GM03348 (cell line): ENCODE data around the gene OCA2.

ENCODE experiments used
- DNase-seq: peaks from one replicate; pipeline ENCODE4 v3.0.0; 2012; ENCODE audit warnings: low spot score

The OCA2 gene

DNA sequence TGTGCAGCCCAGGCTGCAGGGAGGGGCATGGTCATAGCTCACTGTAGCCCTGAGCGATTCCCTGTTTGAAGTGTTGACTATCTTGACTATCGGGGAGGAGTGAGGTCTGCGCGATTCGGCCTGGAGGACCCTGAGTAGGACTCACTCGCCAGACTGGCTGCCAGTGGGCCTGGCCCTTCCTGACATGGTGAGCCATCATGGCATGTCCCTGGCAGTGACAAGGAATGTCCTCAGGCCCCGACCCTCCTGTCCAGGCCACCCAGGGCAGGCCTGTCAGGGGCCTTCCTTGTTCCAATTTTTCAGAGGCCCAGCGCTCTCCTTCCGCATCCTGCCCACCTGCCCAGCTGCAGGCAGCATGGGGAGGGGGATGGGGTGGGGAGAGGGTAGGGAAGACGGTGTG, 5.2 kb upstream of the OCA2 start:
- DNase-seq = no peak

DNA sequence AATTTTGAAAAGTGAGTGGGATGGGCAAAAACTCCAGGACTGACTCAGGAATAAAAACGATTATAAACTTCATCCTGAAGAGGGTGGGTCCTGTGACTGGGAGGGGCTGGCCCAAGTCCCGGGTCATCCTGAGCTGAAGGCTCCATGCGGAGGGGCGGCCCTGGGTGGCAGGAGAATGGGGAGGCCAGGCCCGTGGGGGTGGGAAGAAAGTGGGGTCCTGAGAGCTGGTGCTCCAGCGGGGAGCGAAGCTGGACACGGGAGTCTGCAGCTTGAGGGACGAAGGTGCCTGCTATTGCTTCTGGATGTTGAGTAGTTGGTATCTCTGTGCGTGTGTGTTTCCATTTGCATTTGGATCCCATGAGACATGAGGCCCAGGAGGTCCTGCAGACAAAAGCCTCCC, 4.7 kb upstream of the OCA2 start:
- DNase-seq = no peak

DNA sequence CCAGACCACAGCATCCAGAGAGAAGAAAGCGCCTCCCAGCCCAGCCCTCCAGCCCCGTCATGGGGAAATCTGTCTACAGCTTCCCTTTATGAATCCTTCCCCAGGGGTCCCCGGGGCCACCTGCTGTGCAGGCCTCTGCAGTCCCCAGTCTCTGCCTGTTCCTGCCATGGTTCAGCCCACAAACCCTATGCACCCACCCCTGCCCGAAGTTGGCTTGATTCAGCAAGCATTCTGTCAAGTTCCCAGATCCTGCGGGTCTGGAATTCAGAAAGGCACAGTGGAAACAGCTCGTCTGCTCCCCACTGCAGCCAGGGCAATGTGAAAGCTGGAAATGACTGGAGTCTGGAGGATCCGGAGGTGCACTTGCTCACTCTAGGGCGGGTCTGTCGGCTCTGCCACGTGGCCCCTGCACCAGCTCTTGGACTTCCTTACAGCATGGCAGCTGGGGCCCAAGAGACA, 2.9 kb upstream of the OCA2 start:
- DNase-seq = no peak

DNA sequence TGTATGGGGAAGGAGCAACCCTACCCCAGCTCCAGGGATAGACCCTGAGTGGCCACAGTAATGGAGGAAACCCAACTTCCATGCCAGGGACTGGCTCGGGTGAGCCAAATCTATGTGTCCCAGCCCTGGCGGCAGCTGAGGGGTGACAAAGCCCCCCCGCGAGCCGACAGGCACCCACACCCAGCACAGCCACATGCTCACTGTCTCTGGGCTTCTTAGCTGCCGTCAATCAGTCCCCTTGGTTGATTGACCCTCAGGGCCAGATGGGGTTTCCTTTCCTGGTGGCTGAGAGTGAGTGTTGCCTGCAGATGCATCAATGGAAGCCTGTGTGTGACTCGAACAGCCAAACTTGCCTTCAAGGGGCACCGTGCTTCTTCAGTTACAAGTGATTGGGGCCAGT, 2.1 kb upstream of the OCA2 start:
- DNase-seq = no peak

DNA sequence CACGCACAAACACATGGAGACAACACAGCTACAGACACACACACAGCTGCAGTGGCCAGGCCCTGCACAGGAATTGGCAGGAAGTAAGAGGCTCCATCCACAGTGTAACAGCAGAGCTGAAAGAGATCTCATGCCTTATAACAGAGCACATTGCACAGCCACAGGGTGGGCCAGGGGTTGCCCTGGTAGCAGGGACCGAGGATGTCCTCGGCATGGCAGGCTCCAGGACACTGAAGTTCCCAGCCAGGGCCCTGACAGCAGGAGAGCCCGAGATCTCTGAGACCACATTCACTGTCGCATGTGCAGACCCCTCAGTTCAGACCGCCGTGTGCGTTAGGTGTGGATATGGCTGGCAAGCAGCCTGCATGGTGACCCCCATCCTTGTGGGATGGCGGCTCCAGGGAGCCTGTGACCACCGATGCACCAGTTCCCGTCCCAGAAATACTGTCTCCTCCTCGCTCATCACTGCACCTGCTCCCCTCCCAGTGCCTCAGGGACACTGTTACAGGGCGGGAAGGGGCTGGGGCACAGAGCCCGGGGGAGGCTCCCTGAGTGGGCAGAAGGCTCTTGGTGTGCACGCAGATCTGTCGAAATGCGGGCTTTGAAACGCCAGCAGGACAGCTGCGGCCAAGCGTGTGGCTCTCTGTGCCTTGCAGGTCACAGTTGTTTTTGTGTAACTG, 1.5 kb upstream of the OCA2 start:
- no peak for DNase-seq

DNA sequence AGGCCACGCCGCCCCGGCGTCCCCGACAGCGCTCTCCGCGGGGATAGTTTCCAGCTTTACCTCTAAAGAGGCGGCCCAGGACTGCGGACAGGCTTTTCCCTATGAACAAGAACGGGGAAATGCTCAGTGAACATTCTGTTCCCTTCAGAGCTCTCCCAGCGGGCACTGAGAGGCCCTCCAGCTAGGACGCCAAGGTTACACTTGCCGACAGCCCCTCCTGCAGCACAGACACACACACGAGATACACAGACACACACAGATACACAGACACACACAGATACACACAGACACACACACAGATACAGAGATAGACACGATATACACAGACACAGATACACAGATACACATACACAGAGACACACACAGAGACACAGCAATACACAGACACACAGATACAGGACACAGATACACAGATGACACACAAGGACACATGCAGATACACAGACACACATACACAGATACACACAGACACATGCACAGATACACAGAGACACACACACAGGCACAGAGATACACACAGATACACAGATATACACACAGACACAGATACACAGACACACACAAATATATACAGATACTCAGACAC, 533 bp upstream of the OCA2 start:
- DNase-seq = no peak

DNA sequence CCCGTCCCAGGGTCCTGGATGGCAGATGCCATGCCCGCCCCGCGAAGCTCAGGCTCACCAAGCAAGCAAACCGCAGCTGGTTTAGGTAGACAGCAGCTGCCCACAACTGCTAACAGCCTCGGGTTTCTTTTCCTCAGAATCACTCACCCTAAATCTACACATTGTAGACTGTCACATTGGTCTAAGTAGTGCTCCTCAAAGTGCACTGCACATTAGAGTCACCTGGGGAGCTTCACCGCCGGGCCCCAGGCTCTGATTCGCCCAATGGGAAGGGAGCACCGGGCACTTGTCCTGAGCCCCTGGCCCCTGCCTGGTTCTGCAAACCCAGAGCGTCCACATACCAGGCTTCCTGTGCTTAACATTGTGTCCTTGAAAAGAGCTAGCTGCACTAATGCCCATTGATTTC, 752 bp downstream of the OCA2 start:
- no peak for DNase-seq

DNA sequence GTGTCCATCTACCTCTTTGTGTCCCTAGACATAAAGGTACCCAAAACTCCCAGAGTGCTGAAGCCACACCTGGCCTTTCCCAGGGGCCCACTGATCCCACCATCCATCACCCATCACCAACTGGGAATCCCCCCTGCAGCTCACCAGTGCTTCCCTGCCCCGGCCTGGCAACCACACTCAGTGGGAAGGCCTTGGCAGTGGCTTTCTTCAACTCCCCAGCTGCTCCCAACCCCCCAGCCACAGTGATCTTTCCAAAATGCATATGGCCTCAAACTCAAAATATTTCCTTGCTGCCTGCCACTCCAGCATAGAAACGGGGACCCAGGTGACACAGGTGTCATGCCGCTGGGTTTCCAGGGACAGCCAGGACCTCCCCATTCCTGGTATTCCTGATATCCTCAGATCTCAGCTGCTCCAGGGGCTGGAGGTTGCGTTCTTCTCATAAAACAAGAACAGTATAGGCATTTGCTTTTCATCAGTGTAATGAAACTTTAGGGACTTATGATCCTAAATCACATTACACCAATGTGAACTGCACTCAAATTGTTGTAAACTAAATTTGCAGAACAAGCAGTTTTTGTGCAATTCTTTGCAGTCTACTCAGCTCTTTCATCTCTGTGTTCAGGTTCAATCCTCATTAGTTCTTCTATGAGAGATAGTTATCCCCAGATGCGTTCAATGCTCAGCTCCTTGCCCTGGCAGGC, 1.3 kb downstream of the OCA2 start:
- no peak for DNase-seq

DNA sequence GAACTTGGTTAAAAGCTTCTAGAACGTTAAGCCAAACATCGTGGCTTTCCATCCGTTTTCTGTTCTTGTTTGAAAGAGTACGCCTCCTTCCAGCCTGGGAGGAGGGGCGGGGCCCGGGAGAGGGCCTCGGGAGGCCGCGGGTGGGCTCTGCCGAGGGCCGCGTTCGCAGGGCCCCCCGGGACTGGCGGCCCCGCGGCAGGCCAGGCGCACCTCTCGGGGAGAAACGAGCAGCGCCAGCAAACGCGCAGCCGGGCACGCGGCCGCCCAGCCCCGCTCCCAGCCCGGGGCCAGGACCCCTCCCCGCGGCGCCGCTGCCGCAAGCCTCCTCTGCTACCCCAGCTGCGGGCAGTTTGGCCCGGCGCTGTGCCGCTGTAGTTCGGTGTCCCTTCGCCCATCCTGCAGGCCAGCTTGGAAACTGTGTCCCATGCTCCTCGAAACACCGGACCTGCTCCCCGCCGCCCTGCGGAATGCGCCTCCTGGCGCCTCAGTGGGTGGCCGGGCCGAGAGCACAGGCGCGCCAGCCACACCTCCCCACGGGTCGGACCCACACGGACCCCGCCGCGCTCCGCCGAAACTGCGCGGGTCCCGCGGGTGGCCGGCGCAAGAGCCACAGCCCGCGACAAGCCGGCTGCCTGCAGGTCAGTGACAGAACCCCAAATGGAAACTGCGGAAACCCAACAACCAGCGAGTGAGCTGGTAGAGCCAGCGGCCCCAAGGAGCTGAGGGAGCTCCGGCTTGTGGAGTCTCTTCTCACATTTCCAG, 2.3 kb downstream of the OCA2 start:
- peak; percentile 56 for DNase-seq

DNA sequence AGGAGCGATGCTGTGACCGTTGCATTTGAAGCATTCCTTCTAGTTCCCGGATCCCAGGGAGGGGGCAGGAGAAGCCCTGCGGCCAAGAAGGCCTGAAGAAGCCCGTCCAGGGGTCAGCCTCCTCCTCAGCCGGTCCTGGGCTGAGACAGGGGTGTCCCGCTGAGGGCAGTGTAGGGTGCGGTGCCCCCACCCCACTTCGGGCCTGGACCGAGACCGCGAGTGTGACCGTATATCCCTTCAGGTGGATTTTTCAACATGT, 2.8 kb downstream of the OCA2 start:
- DNase-seq = no peak

DNA sequence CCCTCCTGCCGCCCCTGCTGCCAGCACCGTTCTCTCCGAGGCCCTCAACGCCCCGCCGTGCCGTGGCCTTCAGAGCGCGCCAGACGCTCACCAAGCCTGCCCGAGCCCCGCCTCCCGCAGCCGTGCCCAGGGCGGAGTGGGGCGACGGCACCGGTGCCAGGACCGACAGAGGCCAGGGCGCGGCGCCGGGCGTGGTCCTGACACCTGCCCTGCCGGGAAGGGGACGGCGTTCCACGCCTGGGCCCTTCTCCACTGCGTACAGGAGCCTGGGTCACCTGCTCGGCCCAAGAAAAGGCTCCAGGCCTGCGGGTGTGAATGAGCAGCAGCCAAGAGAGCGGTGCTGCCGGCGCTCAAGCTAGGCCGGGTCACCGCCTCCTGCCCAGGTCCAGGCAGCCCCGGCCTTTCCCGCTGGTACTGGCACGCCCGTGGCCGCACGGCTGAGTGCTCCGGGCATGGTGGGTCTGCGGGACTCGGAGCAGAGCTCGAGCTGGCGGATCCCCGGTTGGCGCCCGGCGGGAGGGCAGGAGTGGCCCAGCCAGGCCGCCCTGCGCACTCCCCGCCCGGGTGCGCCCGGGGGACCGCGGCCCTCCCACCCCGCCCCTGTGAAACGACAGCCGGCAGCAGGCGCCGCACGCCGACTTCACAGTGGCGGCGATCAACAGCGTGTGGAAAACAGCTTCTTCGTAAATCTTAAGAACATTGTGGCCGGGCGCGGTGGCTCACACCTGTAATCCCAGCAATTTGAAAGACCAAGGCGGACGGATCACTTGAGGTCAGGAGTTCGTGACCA, 4.2 kb downstream of the OCA2 start:
- no peak for DNase-seq

DNA sequence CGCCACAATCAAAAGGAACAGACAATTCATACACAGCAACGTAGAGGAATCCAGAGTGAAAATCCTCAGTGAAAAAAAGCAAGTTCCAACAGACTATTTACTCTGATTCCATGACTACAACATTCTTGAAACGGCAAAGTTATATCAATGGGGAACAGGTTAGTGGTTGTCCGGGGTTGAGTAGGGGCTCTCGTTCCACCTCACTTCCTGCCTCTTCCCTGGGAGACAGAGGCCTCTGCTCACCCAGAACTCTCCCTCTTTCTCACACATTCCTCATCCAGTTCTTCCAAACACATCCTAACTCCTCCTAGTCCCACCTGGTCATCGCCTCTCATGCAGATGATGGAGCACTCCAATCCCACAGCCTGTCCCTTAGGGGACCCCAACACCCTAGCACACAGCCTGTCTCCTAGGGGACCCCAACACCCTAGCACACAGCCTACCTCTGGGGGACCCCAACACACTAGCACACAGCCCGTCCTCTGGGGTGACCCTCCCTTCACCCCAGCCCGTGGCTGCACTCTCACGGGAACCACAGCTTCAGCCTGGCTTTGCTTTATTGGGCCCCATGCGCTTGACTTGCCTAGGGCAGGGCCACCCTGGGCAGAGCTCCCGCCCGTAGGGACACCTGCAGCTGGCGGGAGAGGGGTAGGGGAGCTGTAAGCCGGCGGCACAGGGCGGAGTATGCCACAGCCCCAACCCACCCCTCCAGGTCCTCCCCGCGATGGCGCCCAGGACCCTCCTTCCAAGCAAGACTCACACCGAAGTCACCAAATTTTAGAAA, 5.2 kb downstream of the OCA2 start:
- DNase-seq = no peak

DNA sequence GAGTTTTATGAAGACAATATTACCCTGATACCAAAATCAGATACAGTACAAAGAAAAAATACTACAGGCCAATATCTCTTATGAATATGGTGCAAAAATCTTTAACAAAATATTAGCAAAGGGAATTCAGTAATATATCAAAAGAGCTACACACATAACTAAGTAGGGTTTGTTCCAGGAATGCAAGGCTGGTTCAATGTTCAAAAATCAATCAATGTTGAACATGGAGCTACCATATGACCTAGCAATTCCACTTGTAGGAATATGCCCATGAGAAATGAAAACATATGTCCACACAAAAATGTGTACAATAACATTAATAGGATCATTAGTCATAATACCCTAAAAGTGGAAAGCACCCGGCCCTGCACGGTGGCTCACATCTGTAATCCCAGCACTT, 7.8 kb downstream of the OCA2 start:
- no peak for DNase-seq

DNA sequence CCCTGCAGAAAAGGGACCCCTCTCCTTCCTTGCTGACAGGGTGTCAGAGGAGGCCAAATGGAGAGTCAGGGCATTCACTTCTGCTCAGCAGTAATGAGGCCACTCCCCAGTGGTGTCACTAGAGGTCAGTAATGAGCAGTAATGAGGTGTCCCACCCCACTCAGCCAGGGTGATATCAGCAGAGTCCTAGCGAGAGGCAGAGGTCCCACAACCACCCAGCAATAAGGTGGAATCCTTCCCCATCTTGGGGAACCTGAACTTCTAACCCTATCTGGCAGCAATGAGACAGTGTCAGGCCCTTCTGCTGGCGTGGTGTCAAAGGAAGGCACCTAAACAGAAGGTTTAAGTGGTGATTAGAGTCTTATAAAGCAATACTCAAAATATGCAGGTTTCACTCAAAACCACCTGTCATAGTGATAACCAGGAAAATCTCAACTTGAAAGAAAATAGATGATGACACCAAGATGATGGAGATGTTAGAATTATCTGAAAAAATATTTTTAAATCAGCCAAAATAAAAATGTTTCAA, 12.9 kb downstream of the OCA2 start:
- DNase-seq = peak; percentile 87

DNA sequence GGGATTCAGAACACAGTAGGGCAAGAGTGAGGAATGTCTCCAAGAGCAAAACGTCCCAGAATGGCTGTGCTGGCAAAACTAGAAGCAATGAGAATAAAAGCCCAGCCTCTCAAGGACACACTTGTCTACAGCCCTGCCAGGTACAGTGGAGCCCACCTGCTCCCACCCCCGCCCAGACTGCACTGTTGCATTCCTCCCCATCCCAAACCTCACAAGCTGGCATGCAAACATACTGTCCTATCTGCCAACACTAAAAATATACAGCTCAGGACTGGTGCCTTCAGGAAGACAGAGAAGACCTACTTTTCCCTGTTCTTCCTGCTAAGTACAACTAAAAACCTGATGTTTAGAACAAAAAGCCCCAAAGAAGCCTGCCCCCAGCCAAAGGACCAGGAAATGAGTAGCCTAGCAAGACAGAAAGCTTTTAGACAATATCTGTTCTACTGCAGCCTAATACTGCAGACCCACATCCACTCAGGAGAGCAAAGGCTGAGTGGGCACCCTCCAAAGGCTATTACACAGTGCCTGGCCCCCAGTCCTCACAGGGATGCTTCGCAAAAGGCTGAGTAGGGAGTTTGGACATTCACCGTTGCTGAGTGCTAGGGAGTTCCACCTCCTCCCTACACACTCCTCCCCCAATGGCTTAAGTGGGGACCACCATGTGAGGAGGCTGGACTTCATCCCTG, 13.5 kb downstream of the OCA2 start:
- no peak for DNase-seq

DNA sequence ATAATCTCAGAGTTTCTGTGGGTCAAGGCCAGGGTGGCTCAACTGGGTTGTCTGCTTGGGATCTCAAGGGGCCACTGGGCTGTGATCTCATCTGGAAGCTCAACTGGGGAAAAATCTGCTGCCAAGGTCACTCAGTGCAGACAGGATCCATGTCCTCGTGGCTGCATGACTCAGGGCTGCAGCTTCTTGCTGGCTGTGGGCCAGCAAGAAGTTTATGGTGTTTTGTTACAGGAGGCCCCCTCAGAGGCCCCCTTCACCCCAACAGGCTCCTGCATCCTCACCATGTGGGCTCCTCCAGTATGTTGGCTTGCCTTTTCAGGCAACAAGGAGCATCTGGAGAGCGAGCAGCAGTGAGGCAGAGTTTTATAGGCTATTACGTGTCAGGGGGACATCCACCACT, 14.6 kb downstream of the OCA2 start:
- no peak for DNase-seq

DNA sequence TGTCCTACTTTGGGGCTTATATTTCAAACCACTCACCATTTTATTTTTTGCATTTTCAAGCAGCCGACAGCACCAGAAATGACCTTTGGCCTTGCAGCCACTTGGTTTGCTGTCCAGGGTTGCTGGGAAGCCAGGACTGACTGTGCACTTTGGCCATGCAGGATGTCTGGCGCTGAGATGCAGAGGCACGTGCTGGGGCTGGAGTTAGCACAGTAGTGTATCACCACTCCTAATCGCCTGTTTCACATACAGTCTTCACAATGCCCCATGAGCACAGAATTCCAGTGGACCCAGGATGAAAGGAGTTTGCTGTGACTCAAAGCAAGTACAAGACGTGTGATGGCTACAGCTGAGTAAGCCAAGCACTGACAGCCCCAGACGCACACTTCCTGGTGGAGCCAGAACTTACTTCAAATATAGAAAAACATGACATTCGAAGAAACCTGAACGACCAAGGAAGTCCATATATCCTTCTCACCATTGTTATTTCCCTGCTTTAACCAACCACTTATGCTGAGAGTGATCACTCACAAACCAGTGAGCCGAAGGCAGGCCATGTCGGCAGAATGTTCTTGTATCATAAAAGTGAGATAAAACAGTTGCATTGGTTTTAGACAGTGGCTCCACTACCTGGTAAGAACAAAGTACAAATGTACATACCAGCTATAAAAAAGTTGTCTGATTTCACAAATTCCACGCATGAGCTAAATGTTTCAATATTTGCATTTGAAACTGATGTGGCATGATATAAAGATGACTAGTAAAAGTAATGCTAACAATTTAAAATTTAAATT, 16.0 kb downstream of the OCA2 start:
- no peak for DNase-seq

DNA sequence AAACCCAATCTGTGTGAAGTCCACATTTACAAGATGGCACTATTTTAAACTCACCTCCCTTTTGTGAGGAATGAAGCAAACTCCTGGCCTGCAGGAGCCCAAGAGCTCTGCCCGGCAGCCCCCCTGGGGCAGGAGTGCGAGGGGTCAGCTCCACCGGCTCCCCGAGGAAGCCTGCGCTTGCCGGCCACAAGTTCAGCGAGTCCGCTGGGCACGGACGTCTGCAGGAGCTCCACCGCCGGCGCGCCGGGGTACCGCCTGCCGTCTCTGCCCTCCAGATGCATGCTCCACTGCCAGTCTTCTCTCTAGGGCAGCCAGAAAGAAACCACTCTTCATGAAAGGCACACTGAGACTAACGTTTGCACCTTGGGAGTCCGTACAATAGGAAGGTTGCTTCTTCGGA, 17.5 kb downstream of the OCA2 start:
- DNase-seq = no peak

DNA sequence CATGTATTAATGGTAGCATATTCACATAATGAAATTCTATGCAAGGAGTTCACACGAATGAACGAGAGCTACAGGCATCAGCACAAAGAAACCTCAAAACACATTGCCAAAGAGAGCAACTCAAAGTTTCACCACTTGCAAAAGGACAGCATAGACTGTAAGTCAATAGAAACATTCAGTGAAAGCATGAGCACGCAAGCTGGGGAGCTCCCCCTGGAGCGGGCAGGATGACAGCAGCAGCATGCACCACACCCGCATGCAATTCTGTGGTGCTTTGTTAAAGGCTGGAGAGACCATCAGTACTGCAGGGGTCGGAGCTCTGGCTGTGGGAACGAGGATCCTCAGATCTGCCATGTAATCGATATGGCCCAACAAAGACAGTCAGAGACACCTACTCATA, 18.7 kb downstream of the OCA2 start:
- DNase-seq = no peak
